HG02938 (cell line): Measurements from ENCODE around the gene ZBTB16.

Experiments used
- ATAC-seq: cut with Tn5 transposase; IDR thresholded peaks from one replicate; pipeline ENCODE4 v1.9.1; 2021; ENCODE audit warnings: mild to moderate bottlenecking, moderate library complexity; ENCODE audit not compliant: unreplicated experiment

Gene ZBTB16

DNA sequence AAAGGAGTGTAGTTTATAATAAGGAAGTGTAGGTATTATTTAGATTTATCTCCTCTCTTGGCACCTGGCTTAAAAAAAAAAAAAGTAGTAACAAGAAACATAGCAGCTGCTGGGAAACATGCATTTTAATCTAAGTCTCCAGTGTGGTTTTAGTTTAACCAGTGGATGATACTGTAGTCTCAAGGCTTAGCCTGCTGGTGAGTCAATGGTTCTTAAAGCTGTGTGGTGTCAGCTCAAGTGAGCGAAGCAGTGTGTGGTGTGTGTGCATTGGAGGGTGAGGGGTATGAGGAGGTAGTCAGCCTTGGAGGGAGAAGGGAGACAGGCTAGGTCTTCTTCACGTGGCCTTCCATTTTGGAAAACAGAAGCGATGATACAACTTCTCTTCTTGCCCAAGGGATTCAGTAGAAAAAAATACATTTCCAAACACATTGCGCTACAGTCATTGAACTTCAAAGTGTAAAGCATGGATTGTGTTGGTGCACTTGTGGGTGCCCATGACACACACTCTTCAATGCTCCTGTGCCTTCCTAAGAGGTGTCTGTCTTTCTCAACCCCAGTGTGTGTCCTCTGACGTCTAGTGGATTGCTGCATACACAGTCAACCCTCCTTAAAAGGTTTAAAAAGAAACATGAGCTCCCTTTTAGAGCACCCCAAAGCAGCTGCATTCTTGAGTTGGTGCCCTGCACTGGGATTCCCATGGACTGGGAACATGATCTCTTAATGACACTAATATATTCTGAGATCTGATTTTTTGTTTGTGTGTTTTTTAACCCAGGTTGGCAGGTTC, 40.1 kb downstream of the ZBTB16 start:
- no peak for ATAC-seq

DNA sequence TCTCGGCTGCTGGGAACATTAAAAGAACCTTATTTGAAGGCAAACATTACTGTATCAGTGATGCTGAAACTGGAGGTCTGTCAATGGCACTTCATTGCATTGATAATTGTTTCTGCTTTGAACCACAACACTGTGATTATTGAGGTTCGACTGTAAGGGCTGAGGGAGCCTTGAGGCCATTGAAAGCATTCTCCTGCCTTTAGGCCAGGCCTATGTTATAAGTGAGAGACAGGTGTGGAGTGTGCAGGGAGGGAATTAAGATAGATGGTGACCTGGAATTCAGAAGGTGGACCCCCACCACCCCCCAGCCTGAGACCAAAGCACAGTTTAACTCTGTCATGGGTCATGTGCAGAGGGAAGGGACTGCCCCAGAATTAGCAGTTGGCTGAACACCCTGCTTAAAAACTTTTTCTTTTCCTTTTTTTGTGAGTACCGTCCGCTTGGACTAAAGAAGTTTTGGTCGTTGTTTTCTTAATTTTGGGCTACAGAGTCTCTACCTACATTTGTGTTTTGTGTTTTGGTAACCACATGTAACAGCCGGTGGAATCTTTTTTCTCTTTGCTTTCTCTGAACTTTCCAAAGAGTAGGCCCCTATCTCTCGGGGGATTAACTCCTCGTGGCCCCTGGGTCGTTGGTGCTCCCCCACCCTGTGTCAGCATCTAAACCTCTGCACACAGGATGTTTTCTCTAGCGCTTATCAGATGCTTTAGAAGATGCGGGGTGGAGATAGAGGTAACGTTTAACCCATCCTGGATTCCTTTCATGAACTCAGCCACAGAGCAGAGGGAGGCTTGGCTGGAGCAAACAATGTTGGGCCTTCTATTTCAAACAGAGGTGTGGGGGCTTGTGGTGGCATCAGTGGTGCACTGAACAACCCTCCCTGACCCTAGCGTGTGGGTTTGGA, 43.7 kb downstream of the ZBTB16 start:
- no peak for ATAC-seq

DNA sequence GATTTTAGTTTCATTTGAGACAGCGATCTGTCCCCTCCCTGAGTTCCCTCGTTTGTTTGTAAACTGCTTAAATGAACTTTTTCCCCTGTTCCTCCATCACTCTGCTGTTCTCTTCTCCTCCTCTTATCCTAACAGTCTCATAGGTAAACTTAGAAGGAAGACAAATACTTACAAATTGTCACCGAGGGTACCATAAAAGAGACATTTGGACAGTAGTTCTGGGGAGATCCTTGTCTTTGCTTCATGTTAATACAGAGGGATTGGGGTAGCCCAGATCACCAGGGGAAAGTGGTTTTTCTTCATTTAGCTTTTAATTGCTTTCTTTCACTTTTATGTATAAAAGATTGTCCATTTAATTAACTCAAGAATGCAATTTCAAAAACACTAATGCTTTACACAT, 46.1 kb downstream of the ZBTB16 start:
- ATAC-seq, result no peak

DNA sequence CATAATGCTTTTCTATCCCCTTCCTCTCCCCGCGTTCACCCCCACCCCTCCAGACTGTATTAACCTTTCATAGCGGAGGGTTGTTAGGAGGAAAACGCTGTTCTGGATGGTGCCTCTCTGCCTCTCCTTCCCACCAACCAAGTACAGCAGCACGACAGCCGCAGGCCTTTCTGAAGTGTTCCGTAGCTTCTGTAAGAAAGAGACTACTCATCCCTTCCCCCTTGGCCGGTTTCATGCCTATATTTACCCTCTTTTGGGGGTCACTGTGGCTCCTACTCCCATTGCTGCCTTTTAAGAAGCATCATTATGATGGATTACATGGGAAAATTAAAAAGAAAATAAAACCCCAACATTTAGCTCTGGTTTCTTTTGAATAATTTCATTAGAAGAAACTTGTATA, 46.5 kb downstream of the ZBTB16 start:
- ATAC-seq, result no peak

DNA sequence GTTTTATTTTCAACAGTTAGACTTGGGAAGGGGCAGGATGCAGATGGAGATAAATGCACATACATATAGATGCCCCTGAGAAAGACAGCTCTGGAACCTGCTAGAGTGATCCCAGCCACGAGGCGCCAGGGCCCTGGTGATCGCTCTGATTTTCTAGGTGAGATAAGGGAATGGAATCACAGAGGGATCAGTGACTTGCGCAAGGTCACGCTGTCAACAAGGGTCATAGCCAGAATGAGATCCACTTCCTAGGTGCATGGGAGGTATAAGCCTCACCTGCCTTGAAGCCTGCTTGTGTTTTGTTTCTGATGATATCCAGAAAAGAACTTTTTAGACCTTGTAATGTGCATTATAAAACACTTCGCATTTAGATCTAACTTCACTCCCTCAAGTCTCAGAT, 47.5 kb downstream of the ZBTB16 start:
- no peak for ATAC-seq

DNA sequence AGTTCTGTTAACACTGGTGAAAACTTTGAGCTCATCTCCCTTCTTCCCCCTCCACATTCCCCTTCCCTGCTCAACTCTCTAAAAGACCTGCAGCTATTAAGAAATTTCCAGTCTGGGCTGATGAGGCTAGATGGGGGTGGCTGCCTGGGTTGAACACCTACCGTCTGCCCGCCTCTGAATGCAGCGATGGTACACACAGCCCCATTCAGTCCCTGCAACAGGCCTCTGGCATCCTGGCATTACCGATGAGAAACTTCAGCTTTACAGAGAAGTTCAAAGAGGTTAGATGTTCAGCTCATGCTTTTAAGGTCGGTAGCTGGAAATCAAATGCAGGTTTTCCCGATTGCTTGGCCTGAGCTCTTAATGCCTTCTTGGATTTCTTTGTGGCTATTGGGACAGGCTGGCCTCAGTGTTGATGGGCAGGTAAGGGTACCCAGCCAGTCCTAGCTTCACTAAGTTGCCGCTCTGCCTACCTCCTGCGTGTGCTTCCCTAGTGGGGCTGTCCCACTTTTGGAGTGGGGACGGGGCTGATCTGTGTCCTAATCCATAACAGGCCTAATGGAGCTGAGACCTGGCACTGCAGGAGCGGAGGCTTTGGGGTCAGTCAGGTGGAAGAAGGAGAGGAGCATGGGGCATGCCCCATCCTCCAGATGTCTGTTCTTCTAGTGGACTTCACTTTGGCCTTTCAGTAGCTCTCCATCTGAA, 49.1 kb downstream of the ZBTB16 start:
- no peak for ATAC-seq

DNA sequence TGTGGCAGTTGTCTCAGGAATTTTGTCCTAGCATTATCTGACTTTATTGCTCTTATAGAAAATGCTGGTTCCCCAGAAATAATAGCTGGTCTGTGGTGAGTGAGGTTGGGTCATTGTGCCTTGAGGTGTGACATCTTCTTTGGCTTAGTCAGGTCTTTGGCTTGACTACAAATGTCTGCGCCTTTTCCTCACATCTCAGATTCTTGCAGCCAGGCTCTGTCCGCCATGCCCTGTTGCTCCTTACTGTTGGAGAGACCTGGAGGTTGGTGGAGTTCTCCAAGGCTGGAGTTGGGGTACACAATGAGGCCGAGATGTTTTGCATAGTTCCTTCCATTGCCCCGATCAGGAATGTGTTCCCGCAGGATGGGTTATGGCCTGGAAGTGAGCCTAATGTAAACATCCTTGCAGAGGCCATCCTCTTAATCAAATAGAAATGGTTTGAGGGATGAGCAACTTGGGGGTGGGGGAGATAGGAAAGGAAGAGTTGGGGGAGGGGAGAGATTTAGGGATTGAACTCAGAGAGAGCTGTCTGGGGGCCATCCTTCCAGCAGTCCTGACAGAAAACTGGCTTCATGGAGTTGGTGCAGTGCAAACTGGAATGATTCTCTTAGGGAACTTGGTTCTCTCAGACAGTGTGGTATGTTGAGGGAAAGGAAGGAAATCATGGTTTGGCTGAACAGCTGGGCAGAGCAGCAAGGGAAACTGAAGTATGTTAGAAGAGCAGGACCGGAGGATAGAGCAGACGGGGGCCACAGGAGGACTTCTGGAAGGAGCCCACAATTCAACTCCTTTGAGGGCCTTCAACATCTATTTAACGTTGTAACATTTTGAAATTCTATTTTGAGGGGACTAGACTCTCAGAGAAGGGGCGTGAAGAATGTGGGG, 49.9 kb downstream of the ZBTB16 start:
- ATAC-seq, result no peak

DNA sequence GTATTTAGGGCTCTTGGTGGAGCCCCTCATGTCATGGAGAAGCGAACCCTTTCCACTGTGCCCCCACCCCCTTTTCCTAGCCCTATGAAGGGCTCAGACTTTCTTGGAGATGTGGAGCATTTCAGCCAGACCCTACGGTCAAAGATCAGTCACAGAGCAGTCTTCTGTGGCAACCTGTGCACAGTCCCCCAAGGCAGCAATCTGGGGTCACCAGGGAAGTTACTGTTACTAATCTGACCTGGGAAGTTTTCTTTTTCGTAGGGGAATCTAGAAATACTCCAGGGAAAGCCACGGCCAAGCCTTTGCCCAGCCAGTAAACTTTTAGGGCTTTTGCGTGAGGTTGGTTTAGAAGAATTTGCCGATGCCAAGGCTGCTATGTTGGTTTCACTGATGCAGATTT, 50.6 kb downstream of the ZBTB16 start:
- ATAC-seq, result no peak

DNA sequence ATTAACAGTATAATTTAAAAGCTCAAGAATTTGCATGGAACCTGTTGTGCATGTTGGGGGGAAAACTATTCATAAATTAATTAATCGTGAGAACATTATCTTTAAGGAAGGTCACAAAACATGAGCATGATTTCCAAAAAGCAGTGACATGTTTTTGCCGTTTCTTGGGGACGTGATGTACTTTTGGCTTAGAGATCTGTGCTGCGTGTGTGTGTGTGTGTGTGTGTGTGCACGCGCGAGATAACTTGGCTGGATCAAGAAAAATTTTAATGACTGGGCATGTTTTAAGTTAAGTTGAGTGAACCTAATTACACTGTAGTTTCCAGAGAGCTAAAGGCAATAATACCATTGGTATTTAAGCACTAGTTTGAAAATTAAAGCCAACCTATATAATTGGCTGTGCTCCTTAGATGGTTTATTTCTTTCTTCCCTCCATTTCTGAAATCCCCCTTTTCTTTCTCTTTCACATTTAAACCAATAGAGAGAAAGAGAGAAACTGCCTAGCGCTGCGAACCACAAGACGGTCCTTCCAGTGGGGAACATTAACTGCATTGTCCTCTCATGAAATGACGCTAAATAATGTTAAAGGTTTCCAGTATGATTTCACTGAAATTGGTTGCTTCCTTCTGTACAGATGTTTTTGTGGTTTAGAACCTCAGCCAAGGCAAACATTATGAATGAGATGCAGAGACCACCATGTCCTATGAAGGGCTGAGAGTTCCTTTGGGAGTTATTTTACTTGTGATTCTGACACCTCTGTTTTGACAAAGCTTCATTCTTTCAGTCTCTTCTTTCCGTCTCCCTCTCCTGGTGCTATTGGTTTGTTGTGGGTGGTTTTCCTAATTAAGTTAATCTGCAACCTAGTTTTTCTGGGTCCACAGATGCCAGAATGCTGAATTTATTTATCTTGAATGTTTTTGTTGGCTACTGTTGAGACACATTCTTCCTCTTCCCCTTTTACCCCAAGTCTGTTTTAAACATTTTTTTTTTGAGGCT, 51.7 kb downstream of the ZBTB16 start:
- no peak for ATAC-seq

DNA sequence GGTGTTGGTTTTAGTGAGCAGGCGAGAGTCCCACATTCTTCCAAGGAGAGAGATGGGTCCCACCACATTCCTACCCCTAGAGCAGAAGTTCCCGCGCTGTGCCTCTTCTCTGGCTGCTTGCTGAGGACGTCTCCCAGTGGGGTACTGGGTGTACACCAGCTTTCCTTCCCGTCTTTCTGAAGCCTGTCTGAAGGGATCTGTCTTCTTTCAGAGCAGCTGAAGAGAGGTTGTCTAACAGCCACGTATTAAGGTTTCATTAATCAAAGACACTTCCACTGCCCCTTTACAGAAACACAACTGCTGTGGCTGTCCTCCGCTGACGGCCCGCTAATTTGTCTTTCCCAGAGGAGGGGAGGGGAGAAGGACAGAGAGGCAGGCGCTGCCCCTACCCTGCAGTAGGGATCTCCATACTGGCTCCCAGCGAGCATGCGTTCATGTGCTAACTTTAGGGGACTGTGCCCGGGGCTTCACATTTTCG, 56.0 kb downstream of the ZBTB16 start:
- ATAC-seq, result no peak

DNA sequence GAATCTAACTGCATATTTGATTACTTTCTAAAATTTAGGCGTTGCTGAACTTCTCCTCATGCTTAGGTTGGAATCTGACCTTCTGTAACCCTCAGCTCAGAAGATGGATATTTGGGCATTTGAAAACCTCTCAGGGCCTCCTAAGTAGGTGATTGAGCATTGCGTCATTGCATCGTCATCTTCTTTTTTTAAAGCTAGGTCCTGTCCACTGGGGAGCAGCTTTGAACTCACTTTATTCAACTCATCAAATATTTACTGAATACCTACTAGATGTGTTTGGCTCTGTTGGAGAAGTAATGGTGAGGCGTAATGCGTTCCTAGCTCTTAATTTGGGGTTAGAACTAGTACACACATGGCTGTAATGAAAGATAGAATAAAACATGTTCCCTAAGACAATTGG, 56.8 kb downstream of the ZBTB16 start:
- ATAC-seq, result no peak

DNA sequence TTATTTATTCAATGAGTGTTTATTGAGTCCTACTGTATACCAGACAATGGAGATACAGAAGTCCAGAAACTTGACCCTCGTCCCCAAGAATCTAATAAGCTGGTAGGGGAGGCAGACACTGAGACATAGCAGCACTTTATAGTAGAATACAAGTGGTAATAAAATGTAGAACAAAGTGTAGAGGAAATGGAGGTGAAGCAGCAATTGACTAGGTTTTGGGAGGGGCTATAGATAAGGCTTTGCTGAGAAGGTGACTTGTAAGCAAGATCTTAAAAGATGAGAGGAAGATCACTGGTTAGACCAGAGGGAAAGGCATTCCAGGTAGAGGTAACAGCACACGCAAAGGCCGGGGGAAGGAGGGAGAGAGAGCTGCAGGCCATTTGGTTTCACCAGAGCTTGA, 57.3 kb downstream of the ZBTB16 start:
- no peak for ATAC-seq

DNA sequence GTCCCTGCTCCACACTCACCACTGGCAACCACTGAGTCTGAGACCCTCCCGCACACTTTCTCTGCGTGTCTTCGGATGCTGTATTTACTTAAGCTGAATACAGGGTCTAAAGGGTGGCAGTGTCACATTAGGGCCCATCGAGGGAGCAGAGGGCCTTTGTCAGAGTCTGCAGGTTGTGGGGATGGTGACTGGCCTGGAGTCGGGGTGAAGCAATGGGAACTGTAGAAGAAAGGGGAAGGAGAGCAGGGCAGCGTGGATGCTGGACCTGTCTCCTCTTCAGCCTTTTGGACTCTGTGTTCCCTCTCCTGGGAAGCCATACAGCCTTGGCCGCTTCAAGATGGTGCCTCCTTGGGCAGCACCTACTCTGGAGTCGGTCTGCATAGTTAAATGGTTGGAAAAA, 61.1 kb downstream of the ZBTB16 start:
- ATAC-seq, result no peak

DNA sequence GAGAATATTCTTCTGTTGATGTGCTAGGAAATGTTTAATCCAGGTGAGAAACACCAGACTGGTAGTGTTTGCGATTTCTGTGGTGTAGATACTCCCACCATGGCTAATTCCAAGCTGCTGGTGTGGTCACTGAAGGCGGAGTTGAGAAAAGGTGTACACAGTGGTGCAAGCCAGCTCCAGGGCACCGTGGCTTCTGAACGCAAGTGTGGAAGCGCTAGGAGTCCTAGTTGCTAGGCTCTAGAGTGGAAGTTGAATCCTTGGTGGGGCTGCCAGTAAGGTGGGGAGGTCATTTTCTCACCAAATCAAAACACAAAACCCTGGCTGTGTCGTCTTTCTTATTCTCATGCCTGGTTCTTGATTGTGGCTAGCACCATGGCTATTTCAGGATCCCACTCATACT, 61.6 kb downstream of the ZBTB16 start:
- ATAC-seq, result no peak

DNA sequence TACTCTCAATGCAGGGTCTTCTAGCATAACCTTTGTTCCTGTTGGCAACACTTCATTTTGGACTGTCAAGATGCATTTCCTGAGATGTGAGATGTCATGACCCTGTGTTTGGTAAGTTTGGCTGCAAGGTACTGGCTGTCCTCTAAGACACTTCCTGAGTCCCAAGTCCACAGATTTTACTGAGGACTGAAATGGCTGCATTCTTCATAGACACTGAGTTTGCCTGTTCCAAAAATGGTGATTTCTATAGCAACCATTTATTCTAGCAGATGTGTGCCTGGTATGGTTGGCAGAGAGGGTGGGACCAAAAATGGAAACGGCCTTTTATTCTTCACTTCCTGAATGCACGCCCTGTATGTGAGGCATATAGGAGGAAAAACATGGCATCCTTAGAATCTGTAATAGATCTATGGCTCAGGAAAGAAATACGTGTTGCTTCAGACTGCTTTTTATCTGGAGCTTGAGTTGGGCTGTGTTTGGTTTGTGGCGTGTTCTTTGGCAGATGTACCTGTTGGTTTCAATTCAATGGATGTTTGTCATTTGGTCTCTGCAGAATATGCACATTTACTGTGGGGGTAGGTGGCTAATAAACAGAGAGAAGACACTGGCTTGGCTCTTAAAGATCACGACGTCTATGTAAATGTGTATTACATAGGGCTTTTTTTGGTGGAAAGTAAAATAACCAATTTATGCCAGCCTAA, 62.4 kb downstream of the ZBTB16 start:
- no peak for ATAC-seq

DNA sequence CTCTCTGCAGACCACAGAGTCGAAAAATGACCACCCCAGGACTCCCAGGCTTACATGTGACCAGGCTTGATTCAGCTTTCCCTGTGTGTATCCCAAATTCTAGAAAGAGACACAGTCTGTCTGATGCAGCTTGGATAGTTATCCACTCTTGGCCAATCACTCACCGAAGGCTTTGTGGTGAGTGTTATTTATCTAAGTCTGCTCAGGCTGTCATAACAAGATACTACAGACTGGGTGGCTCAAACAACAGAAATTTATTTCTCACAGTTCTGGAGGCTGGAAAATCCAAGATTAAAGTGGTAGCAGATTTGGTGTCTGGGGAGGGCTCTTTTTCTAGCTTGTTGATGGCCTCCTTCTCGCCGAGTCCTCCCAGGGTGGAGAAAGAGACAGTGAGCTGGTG, 63.2 kb downstream of the ZBTB16 start:
- no peak for ATAC-seq

DNA sequence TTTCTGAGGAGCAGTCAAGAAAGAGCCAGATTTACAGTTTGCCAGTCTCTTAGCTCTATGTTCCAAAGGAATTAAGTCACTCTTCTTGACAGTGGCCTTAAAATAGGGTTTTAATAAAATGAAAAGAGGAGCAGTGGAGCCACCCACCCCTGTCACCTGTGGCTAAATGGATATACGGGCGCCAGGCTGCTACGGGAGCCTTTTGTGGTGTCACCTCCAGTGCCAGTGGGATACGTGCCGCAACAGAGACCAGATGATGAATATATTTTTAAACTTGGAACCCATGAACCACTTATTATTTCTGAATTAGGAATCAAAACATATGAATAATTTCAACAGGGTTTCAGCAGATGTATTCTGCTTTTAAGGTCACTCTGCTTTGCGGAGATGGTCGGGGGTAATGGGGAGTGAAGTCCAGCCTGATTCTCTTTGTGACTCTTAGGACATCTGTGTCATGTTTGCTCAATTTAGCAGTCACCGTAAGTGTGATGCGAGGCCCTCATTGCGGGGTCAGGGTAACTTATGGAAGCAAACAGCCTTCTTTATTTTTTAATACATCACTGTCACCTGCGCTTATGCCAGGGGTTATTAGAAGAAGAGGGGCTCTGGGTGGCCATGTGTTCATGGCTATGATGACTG, 64.3 kb downstream of the ZBTB16 start:
- no peak for ATAC-seq

DNA sequence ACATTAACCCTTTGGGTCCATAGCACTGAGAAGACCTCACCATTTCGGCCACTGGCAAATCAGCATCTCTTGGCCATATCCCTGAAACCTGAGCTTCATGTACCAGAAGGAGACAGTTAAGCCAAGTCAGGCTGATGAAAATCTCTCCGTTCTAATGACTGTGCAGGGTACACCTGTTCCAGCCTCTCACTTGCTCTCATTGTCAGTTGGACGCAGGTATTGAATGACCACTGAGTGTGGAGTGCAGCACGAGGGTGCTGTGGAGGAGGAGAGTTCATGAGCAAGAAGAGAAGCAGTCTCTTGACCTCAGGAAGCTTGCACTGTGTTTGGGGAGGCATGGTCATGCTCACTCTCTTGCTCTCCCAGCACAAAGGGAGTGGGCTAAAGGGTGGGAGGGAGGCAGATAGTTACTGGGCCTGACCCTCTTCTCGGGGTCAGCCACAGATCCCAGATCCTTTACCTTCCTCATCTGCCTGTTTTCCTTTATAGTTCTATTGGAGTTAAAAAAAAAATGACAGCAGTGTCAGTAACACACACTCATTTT, 65.2 kb downstream of the ZBTB16 start:
- no peak for ATAC-seq
